ENCODE results near the gene ACTR3C. TPM values are rescaled to one million over a fixed set of nuclear protein-coding genes. Genes with fewer than 3 reads are reported as not detected.

Gene ACTR3C
- total RNA-seq, result 0.65 TPM in 1 of 2 replicates, not detected in the other

GRCh38 chr7:150322833-150323681 lies at the start of gene ACTR3C, which contains the start of gene LRRC61:
TSS of gene ACTR3C (minus strand) at chr7:150323545. CDS start at chr7:150295296, 28,249 bp downstream.
TSS of gene LRRC61 (plus strand) at chr7:150323355. CDS start at chr7:150336862, 13,507 bp downstream.

GRCh38 chr7:150368096-150368883 lies 44.9 kb upstream of the ACTR3C start, which contains the start of gene REPIN1:
TSS of gene REPIN1 (plus strand) at chr7:150368822. CDS start at chr7:150369712, 890 bp downstream.

GRCh38 chr7:150341263-150342120 lies 18.1 kb upstream of the ACTR3C start, which contains the start of gene RARRES2:
TSS of gene RARRES2 (minus strand) at chr7:150341629. CDS start at chr7:150340609, 1,020 bp downstream.

Other genes starting within 250 kb of the ACTR3C start
- 0.24 and 0.97 TPM in 2 replicates for gene LRRC61, start 190 bp downstream of the ACTR3C start, total RNA-seq
- not detected in 2 replicates for gene RARRES2, start 18.1 kb upstream of the ACTR3C start, total RNA-seq
- 76.3 and 101 TPM in 2 replicates for gene REPIN1, start 45.3 kb upstream of the ACTR3C start, total RNA-seq
- 5.4 and 6.2 TPM in 2 replicates for gene ZNF775, start 55.8 kb upstream of the ACTR3C start, total RNA-seq
- gene GIMAP8, start 127.1 kb upstream of the ACTR3C start, total RNA-seq, result not detected in 2 replicates
- gene GIMAP7, start 191.3 kb upstream of the ACTR3C start, total RNA-seq, result not detected in 2 replicates
- not detected in 2 replicates for gene GIMAP4, start 243.8 kb upstream of the ACTR3C start, total RNA-seq

All from hair follicle dermal papilla cell (primary cell).